OCI-LY3 (cell line): Measurements from ENCODE around the gene RSBN1L.

ENCODE experiments used
- CTCF ChIP-seq: fragments of 200-600, 300-600 bp; sonication (generic); IDR thresholded peaks from 2 replicates; pipeline ENCODE4 v1.5.1; 2014; ENCODE audit warnings: antibody characterized with exemption, low read length, low read depth
- EZH2phosphoT487 ChIP-seq: fragments of 200-600 bp; shearing (Covaris generic); IDR thresholded peaks from 2 replicates; pipeline ENCODE4 v1.6.1; 2018; ENCODE audit warnings: antibody characterized with exemption, mixed run types, low read depth

- TF ChIP-seq CTCF = no peak
- TF ChIP-seq EZH2phosphoT487 = no peak
Measured at GRCh38 chr7:77735457-77735856, 39.2 kb downstream of the RSBN1L start.
